B cell (primary cell): Measurements from ENCODE around the gene RNF215. TPM values are rescaled to one million over a fixed set of nuclear protein-coding genes. Genes with fewer than 3 reads are reported as not detected.
"Not testable (repeated sequence)": the region's sequence is repeated elsewhere in the genome, so short reads cannot be mapped to it uniquely, and the experiment has no call there.

ENCODE experiments used
- ATAC-seq: fragments of 200-7000 bp; cut with Tn5 transposase; one replicate; pipeline ENCODE4 v1.10.0; 2021; ENCODE audit warnings: low read depth, mild to moderate bottlenecking, moderate number of reproducible peaks, moderate library complexity
- CTCF ChIA-PET: fragments of 350-600 bp; sonication (Branson Sonifier 250); formaldehyde crosslinking; loops from one replicate; lab custom pipeline; 2021; ENCODE audit warnings: antibody characterized with exemption, inconsistent platforms; lab: Charles Lee
- POLR2A ChIA-PET: fragments of 350-600 bp; sonication (Branson Sonifier 250); formaldehyde crosslinking; loops from one replicate; lab custom pipeline; 2021; ENCODE audit warnings: antibody characterized with exemption; lab: Charles Lee
- DNase-seq: peaks from one replicate; pipeline ENCODE4 v3.0.0; 2013
- H2AFZ ChIP-seq: 2 replicates; pipeline ENCODE4 v1.6.1; 2012; ENCODE audit warnings: mild to moderate bottlenecking, low read depth, low read length; ENCODE audit not compliant: insufficient read depth, poor library complexity, severe bottlenecking
- H3K27ac ChIP-seq, 2 donors: 1 replicate in 1 of 2; 2 replicates in 1 of 2; pipeline ENCODE4 v1.5.1; 2012 to 2013; ENCODE audit warnings: low read length in 2 of 2, mild to moderate bottlenecking in 2 of 2, moderate library complexity in 1 of 2
- H3K27me3 ChIP-seq, 4 experiments: fragments of 200-600 bp in 1 of 4; sonication (generic) in 1 of 4; replicated peaks in 1 of 4; 1 replicate in 2 of 4; 2 replicates in 2 of 4; pipeline versions ENCODE4 v1.6.1 to v1.7.0; 2013 to 2016; ENCODE audit warnings: low read length in 3 of 4, mild to moderate bottlenecking in 2 of 4, mixed read lengths in 1 of 4, moderate library complexity in 1 of 4; ENCODE audit not compliant: insufficient read depth in 4 of 4, control insufficient read depth in 3 of 4; ENCODE audit errors: control extremely low read depth in 1 of 4
- H3K36me3 ChIP-seq, 2 experiments: replicated peaks in 1 of 2; 1 replicate in 1 of 2; 2 replicates in 1 of 2; pipeline versions ENCODE4 v1.6.1 to v1.7.1; 2013; ENCODE audit warnings: low read length in 1 of 2; ENCODE audit not compliant: insufficient read depth in 2 of 2, control insufficient read depth in 1 of 2; ENCODE audit errors: control extremely low read depth in 1 of 2, extremely low read depth in 1 of 2
- H3K4me1 ChIP-seq, 2 donors: fragments of 200-600 bp in 1 of 2; sonication (generic) in 1 of 2; 1 replicate in 1 of 2; 2 replicates in 1 of 2; pipeline versions ENCODE4 v1.5.1 to v1.6.1; 2013 to 2017; ENCODE audit warnings: low read length in 2 of 2; ENCODE audit not compliant: control insufficient read depth in 2 of 2, insufficient read depth in 2 of 2
- H3K4me2 ChIP-seq: replicated peaks from 2 replicates; pipeline ENCODE3; 2012; ENCODE audit warnings: mild to moderate bottlenecking, low read depth, low read length; ENCODE audit not compliant: poor library complexity, severe bottlenecking
- H3K4me3 ChIP-seq, 5 experiments: fragments of 200-600 bp in 1 of 5; sonication (generic) in 1 of 5; 1 replicate in 3 of 5; 2 replicates in 2 of 5; pipeline versions ENCODE4 v1.5.1 to v1.7.0; 2011 to 2016; ENCODE audit warnings: low read length in 4 of 5, mild to moderate bottlenecking in 4 of 5, low read depth in 2 of 5, control low read depth in 1 of 5, moderate library complexity in 1 of 5; ENCODE audit not compliant: insufficient read depth in 1 of 5; ENCODE audit errors: control extremely low read depth in 1 of 5, extremely low read depth in 1 of 5
- H3K79me2 ChIP-seq: fragments of 200-600 bp; sonication (generic); one replicate; pipeline ENCODE4 v1.6.0; 2016; ENCODE audit warnings: low read length; ENCODE audit not compliant: control insufficient read depth, insufficient read depth
- H3K9ac ChIP-seq: fragments of 200-600 bp; sonication (generic); 2 replicates; pipeline ENCODE4 v1.6.1; 2017; ENCODE audit warnings: mild to moderate bottlenecking, low read length, moderate library complexity
- H3K9me3 ChIP-seq, 3 donors: one replicate each; pipeline versions ENCODE4 v1.6.1 to v1.7.1; 2013; ENCODE audit warnings: low read length in 2 of 3; ENCODE audit not compliant: control insufficient read depth in 2 of 3, insufficient read depth in 1 of 3; ENCODE audit errors: control extremely low read depth in 1 of 3
- H4K20me1 ChIP-seq: 2 replicates; pipeline ENCODE4 v1.6.0; 2012; ENCODE audit warnings: mild to moderate bottlenecking, low read length; ENCODE audit not compliant: insufficient read depth, control insufficient read depth, poor library complexity, severe bottlenecking
- H3K27ac Mint-ChIP-seq: one replicate; pipeline ENCODE4 v1.8.0; 2021; ENCODE audit warnings: mixed read lengths
- H3K27me3 Mint-ChIP-seq: one replicate; pipeline ENCODE4 v1.8.0; 2021; ENCODE audit warnings: mixed read lengths
- H3K4me1 Mint-ChIP-seq: one replicate; pipeline ENCODE4 v1.8.0; 2021; ENCODE audit warnings: mixed read lengths
- H3K4me3 Mint-ChIP-seq: one replicate; pipeline ENCODE4 v1.8.0; 2021; ENCODE audit warnings: mixed read lengths
- H3K9me3 Mint-ChIP-seq: one replicate; pipeline ENCODE4 v1.8.0; 2022; ENCODE audit warnings: mixed read lengths; ENCODE audit not compliant: insufficient read depth
- CTCF ChIP-seq: fragments of 200-600 bp; IDR thresholded peaks from one replicate; pipeline ENCODE4 v1.8.0; 2022; ENCODE audit warnings: antibody characterized with exemption, mild to moderate bottlenecking
- EZH2 ChIP-seq: IDR thresholded peaks from 2 replicates; pipeline ENCODE4 v1.6.1; 2012; ENCODE audit warnings: borderline replicate concordance, low read depth, mild to moderate bottlenecking, moderate library complexity, low read length; ENCODE audit not compliant: insufficient read depth, poor library complexity, severe bottlenecking
- WGBS: methylation state at CpG from one replicate; pipeline ENCODE4 v1.1.5; 2013; ENCODE audit warnings: missing lambda C conversion rate; ENCODE audit not compliant: insufficient coverage; 5-methylcytosine and 5-hydroxymethylcytosine counted together
- intact Hi-C: fragments of 100-400 bp; cut with micrococcal nuclease; formaldehyde crosslinking; loops from one replicate; pipeline ENCODE4 v1.10.0; 2022
- polyA plus RNA-seq: library from polyadenylated mRNA; depleted of rRNA; stranded (reverse); fragments of >200 nt; gene quantifications from 2 replicates; pipeline ENCODE4 v1.2.3, GENCODE V29; 2012
- total RNA-seq, 2 donors: library from RNA; stranded (reverse); fragments of 120-200 nt in 1 of 2; gene quantifications; 1 replicate in 1 of 2; 2 replicates in 1 of 2; pipeline versions ENCODE4 v1.2.3 to v1.2.4, GENCODE V29; 2013 to 2022

RNF215 gene
- total and polyA plus RNA-seq, 2 donors (not counting 1 experiment from before 2014, with no cell fraction given) = 8.8 to 18.6 TPM

GRCh38 chr22:30404307-30404706 is 17.1 kb upstream of the RNF215 start:
- WGBS = 88% methylated on average over 6 of the region's 6 CpGs
- Histone ChIP-seq H3K4me1 (no peaks in the 10 kb centered on the region), H3K36me3 (no peaks in the 10 kb centered on the region), H3K9ac (no peak overlapping the region), H3K9me3 (no peaks in the 10 kb centered on the region), H4K20me1 (no peaks in the 10 kb centered on the region), H3K4me2 (no peak overlapping the region), H3K4me3 (no peak overlapping the region), H3K79me2 (no peaks in the 10 kb centered on the region), H3K27ac (no peak overlapping the region), H2AFZ (no peak overlapping the region), H3K27me3 (peaks cover 0 to 4% (median 0%) of the 10 kb centered on the region in 4 experiments)
- Mint-ChIP-seq H3K9me3 (no peaks in the 10 kb centered on the region), H3K27me3 (no peaks in the 10 kb centered on the region), H3K4me1 (no peaks in the 10 kb centered on the region), H3K4me3 (no peak overlapping the region), H3K27ac (no peak overlapping the region)
- ChIA-PET CTCF (no interaction called here), POLR2A (no interaction called here)
- intact Hi-C loops = no loop called here
- no peak for DNase-seq
- TF ChIP-seq CTCF = no peak
- TF ChIP-seq EZH2 = no peak
- no peak for ATAC-seq

GRCh38 chr22:30402766-30403104 is 15.5 kb upstream of the RNF215 start:
- H3K9me3 ChIP-seq, H4K20me1 ChIP-seq, H3K9ac ChIP-seq, H3K4me2 ChIP-seq, H3K4me3 ChIP-seq, ATAC-seq, H3K27ac Mint-ChIP-seq, H3K4me1 Mint-ChIP-seq, H3K9me3 Mint-ChIP-seq, DNase-seq, H3K4me3 Mint-ChIP-seq, H3K27ac ChIP-seq, intact Hi-C loops, H2AFZ ChIP-seq, H3K79me2 ChIP-seq, H3K4me1 ChIP-seq, H3K36me3 ChIP-seq: not testable (repeated sequence)
- WGBS = 96% methylated on average over 4 of the region's 5 CpGs
- POLR2A ChIA-PET = interaction anchor here (0.6 kb wide), 1 partner anchor 121 kb away, joined by 3 read pairs; no protein-coding TSS in a partner anchor
- peaks cover 15% of the 10 kb centered on the region for H3K27me3 Mint-ChIP-seq
- CTCF ChIA-PET = interaction anchor here (1.2 kb wide), 1 partner anchor 10 kb away, joined by 3 read pairs; no protein-coding TSS in a partner anchor
- peaks cover 0 to 18% (median 12%) of the 10 kb centered on the region in 4 experiments for H3K27me3 ChIP-seq
